ENCODE data around the gene ANKRD53. TPM values are rescaled to one million over a fixed set of nuclear protein-coding genes. Genes with fewer than 3 reads are reported as not detected.
A peak's percentile ranks its signal among the peaks of the same experiment; 100 is the strongest.
"Not testable (repeated sequence)": the region's sequence is repeated elsewhere in the genome, so short reads cannot be mapped to it uniquely, and the experiment has no call there.

The ANKRD53 gene
- total RNA-seq, 1 experiment from 2014 or later: 0.03 TPM

DNA sequence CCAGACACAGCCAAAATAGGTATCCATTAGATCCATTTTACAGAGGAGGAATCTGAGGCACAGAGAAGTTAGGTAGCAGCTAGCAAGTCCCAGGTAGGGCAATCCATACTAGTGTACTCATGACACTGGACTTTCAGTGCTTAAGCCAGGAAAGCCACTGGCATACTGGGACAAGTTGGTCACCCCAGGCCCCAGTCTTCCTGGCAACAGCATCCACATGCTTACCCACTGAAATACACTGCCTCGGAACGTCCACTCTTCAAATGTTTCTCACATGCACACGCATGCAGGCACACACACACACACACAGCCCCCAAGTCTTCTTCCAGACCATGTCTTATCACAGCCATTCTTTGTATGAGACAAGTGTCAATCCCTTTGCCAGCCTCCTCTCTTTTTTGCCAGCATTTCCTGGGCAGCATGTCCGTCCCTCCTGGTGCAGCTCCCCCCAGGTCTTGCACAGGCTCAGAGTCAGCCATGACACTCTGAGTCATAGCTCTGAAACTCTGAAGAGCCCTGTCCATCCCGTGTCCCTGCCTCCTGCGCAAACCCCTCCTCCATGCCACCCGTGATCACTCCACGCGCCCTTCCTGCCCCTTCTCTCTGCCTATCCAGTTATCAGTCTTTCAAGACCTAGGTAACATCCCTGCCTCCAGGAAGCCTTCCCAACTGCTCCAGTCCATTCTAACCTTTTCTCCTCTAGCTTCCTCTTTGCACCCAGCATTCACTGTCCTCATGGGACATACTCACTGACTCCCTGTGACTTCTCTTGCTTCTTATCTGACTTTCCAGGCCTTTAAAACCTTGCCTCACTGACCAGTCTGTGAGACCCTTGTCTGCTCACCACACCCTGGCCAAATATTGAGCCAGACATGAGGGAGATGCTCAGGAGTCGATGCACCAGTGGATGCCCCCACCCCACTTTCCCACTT is 27.1 kb downstream of the ANKRD53 start:
- peak; percentile 24 for DNase-seq (ENCODE audit: low read depth)

DNA sequence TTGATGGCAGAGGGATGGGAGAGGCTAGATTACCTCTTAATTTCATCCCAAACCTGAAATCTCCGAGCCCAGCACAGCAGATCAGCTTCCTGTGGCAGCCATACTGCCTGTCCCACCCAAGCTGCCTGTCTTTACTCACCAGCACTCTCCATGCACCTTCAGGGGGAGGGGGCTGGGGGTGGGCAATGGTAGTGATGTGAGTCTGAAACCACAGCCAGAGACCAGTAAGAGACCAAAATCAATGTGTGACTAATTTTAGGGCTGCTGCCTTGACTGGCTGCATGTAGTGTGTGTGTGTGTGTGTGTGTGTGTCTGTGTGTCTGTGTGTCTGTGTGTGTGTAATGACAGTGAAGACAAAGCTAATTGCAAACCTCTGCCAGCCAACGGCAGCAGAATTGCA is 27.9 kb downstream of the ANKRD53 start:
- no peak for DNase-seq (ENCODE audit: low read depth)

DNA sequence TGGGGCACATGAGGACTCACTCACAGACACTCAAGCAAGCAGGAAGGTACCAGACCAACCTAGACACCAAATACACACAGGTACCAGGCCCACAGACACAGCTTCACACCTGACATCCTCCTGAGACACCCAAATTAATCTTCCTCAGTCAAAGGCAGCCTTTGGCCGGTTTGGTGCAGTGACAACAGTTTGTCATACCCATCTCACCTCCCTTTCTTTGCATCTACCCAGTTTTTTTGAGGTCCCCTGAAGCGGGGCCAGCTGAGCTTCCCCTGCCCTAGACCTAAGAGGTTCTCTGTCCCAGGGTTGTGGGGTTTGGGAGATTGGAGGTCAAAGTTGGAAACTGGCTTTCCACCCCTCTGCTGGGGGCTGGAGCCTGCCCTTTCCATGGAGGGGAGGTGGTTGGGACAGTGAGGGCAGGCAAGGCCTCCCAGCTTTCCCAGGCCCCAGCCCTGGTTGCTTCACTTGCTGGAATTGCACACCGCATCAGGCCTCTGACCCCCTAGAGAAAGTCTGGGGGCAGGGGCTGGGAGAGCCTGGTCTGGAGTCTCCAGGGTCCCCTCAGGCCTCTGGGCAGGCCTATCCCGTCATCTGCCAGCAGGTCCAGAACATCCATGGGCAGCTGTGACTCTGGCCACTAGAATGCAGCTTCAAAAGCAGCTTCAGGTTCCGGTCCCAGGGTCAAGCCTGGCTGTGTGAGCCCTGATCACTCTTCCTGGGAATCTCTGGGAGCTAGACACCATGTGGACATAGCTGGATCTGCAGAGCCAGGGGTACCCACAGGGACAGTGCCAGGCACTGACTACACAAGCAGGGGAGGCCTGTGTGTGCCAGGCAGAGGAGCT is 28.7 kb downstream of the ANKRD53 start:
- no peak for DNase-seq (ENCODE audit: low read depth)

GRCh38 chr2:71008342-71008741 is 29.9 kb downstream of the ANKRD53 start:
- no peak for DNase-seq (ENCODE audit: low read depth)

- DNase-seq (ENCODE audit: low read depth): not testable (repeated sequence)
Measured at GRCh38 chr2:71011786-71012185, 33.4 kb downstream of the ANKRD53 start.

- no peak for DNase-seq (ENCODE audit: low read depth)
Measured at GRCh38 chr2:71018625-71019024, 40.2 kb downstream of the ANKRD53 start.

GRCh38 chr2:71019989-71020388 is 41.6 kb downstream of the ANKRD53 start:
- not testable (repeated sequence) for DNase-seq (ENCODE audit: low read depth)

DNA sequence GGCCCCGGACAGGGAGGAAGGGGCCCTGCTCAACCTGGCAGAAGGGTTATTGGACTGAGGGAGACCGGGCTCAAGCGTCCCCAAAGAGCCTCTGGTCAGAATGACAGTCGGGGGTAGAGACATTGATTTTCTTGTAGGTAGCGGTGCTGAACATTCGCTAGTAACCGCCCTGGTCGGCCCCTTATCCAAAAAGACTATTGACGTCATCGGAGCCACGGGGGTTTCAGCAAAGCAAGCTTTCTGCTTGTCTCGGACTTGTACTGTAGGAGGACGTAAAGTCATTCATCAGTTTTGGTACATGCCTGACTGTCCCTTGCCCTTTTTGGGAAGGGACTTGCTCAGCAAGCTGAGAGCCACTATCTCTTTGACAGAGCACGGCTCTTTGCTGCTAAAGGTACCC is 43.0 kb downstream of the ANKRD53 start:
- not testable (repeated sequence) for DNase-seq (ENCODE audit: low read depth)

- DNase-seq (ENCODE audit: low read depth): not testable (repeated sequence)
Measured at GRCh38 chr2:71023553-71024243, 45.3 kb downstream of the ANKRD53 start.

Small RNA genes lying within 50 kb of the gene (small RNA-seq; reads per million reads assigned to genes)
- not detected for gene RN7SL160P

Other genes with a start within 250 kb of the ANKRD53 start
- gene ADD2, start 210.4 kb upstream of the ANKRD53 start, total RNA-seq (2014; rRNA removed; shearing (Covaris generic)): 39.3 and 79.9 TPM in 2 replicates
- not detected in 2 replicates for gene FIGLA, start 188.0 kb upstream of the ANKRD53 start, total RNA-seq (2014; rRNA removed; shearing (Covaris generic))
- gene CLEC4F, start 158.0 kb upstream of the ANKRD53 start, total RNA-seq (2014; rRNA removed; shearing (Covaris generic)): not detected in 2 replicates
- not detected in 2 replicates for gene CD207, start 142.8 kb upstream of the ANKRD53 start, total RNA-seq (2014; rRNA removed; shearing (Covaris generic))
- gene VAX2, start 78.1 kb upstream of the ANKRD53 start, total RNA-seq (2014; rRNA removed; shearing (Covaris generic)): not detected in 2 replicates
- not detected in 2 replicates for gene ATP6V1B1, start 42.7 kb upstream of the ANKRD53 start, total RNA-seq (2014; rRNA removed; shearing (Covaris generic))
- 38.4 and 60.1 TPM in 2 replicates for gene TEX261, start 16.2 kb downstream of the ANKRD53 start, total RNA-seq (2014; rRNA removed; shearing (Covaris generic))
- gene NAGK, start 90.0 kb downstream of the ANKRD53 start, total RNA-seq (2014; rRNA removed; shearing (Covaris generic)): 33.2 and 45.5 TPM in 2 replicates
- 6.5 and 8.5 TPM in 2 replicates for gene MCEE, start 151.6 kb downstream of the ANKRD53 start, total RNA-seq (2014; rRNA removed; shearing (Covaris generic))
- 22.7 and 26.6 TPM in 2 replicates for gene MPHOSPH10, start 152.0 kb downstream of the ANKRD53 start, total RNA-seq (2014; rRNA removed; shearing (Covaris generic))
- gene PAIP2B, start 248.5 kb downstream of the ANKRD53 start, total RNA-seq (2014; rRNA removed; shearing (Covaris generic)): 0.08 and 0.10 TPM in 2 replicates